Pancreas (tissue), 10 donors: ENCODE data around the gene KCNK7. TPM values are rescaled to one million over a fixed set of nuclear protein-coding genes. Genes with fewer than 3 reads are reported as not detected.

ENCODE experiments used
- ATAC-seq, 4 donors: fragments of 200-7000 bp; cut with Tn5 transposase; one replicate each; pipeline versions ENCODE4 v1.8.0 to v1.9.1; 2020; ENCODE audit warnings: mild to moderate bottlenecking in 4 of 4, moderate library complexity in 4 of 4
- DNase-seq, 6 donors: peaks; one replicate each; pipeline ENCODE4 v3.0.0-alpha.2; 2020
- FAIRE-seq: peaks from 2 replicates; lab custom pipeline; 2012; peaks lifted over from hg19 to GRCh38; lab: Jason Lieb, UNC
- H3K27ac ChIP-seq, 4 donors: fragments of 200-600 bp; sonication (generic); 1 replicate in 3 of 4; 2 replicates in 1 of 4; pipeline versions ENCODE4 v1.5.0 to v1.8.0; 2020
- H3K27me3 ChIP-seq, 4 donors: fragments of 200-600 bp; one replicate each; pipeline ENCODE4 v1.8.0; 2021
- H3K36me3 ChIP-seq, 3 donors: fragments of 200-600 bp; sonication (generic) in 1 of 3; one replicate each; pipeline versions ENCODE4 v1.5.0 to v1.8.0; 2020 to 2021
- H3K4me1 ChIP-seq, 3 donors: fragments of 200-600 bp; one replicate each; pipeline ENCODE4 v1.8.0; 2021
- H3K4me3 ChIP-seq, 4 donors: fragments of 200-600 bp; sonication (generic) in 2 of 4; one replicate each; pipeline versions ENCODE4 v1.5.0 to v1.8.0; 2020 to 2021
- H3K9me3 ChIP-seq, 4 donors: fragments of 200-600 bp; one replicate each; pipeline ENCODE4 v1.8.0; 2021
- CTCF ChIP-seq, 4 donors: fragments of 200-600 bp; sonication (generic) in 3 of 4; IDR thresholded peaks; one replicate each; pipeline versions ENCODE4 v1.5.0 to v1.8.0; 2021; ENCODE audit warnings: antibody characterized with exemption in 4 of 4
- WGBS, 2 donors: extraction: QIAGEN DNeasy Blood & Tissue Kit; methylation state at CpG; one replicate each; pipeline ENCODE4 v1.1.7; 2013; 5-methylcytosine and 5-hydroxymethylcytosine counted together
- intact Hi-C, 3 donors: fragments of 100-400 bp; cut with DNase I; formaldehyde crosslinking; loops; one replicate each; pipeline versions ENCODE4 v1.11.1 to v1.14.2; 2022
- polyA plus RNA-seq, 2 donors: library from polyadenylated mRNA; stranded (reverse); fragments of 200-250 nt; gene quantifications; one replicate each; pipeline ENCODE4 v1.2.3, GENCODE V29; 2013
- total RNA-seq, 6 donors: library from RNA; stranded (reverse); fragmentation: NEBNext Ultra II Directional in 4 of 6; extraction: Animal tissue kit (Norgen Biotek cat#: 25700) in 4 of 6; gene quantifications; one replicate each; pipeline versions ENCODE4 v1.2.1 to v1.2.4, GENCODE V29; 2021 to 2023
- donor health status: healthy with polysubstance abuse.
- donor health status: DM: no; HTN: no; CAD: no; lungs with moderate emphysema.
- donor health status: DM: no; HTN: no; CAD: no.
- donor health status: control.
- donor health status: control.
- donor health status: Bipolar disorder and iron deficiency.
- donor health status: DM: yes; HTN: yes; CAD: no.
- donor health status: DM: no; HTN: no; CAD: no.
- donor health status: DM: no; HTN: no; CAD: no.
- donor health status: DM: yes; HTN: yes; CAD: no.

KCNK7 gene
- total and polyA plus RNA-seq, 8 donors: 0.19 to 1.6 (median 0.84) TPM; not detected in 3

GRCh38 chr11:65557280-65558001 lies 38.2 kb downstream of the KCNK7 start:
- H3K27ac ChIP-seq: peak overlapping the region; percentile 86 to 95 (median 94)
- no peaks in the 10 kb centered on the region for H3K36me3 ChIP-seq
- TF ChIP-seq CTCF (IDR thresholded peaks at IDR 0.05): no peak
- no peaks in the 10 kb centered on the region for H3K27me3 ChIP-seq
- peak in 1 of 4 donors; percentile 2 for ATAC-seq
- intact Hi-C loops: no loop called here
- peak in 4 of 6 donors; percentile 24 to 79 (median 50) for DNase-seq
- 1 to 2% methylated on average over 29 to 47 of the region's 47 CpGs for WGBS, 2 donors
- H3K4me3 ChIP-seq: peak overlapping the region; percentile 26 to 59 (median 51)
- FAIRE-seq: no peak
- H3K4me1 ChIP-seq: peaks cover 8 to 32% (median 12%) of the 10 kb centered on the region in 3 donors
- no peaks in the 10 kb centered on the region for H3K9me3 ChIP-seq

- no peak for FAIRE-seq
Measured at GRCh38 chr11:65556470-65557279, 38.9 kb downstream of the KCNK7 start.

GRCh38 chr11:65555693-65556231 lies 39.8 kb downstream of the KCNK7 start:
- FAIRE-seq (no peak), ATAC-seq (peak in 1 of 4 donors; percentile 2), DNase-seq (peak in 2 of 6 donors; percentile 57 to 65)
- Histone ChIP-seq H3K4me1 (peaks cover 12 to 35% (median 12%) of the 10 kb centered on the region in 3 donors), H3K27me3 (no peaks in the 10 kb centered on the region), H3K36me3 (no peaks in the 10 kb centered on the region), H3K9me3 (no peaks in the 10 kb centered on the region), H3K4me3 (no peak overlapping the region), H3K27ac (peak overlapping the region in 1 of 4 donors; percentile 4)
- no peak for TF ChIP-seq CTCF (IDR thresholded peaks at IDR 0.05)
- WGBS, 2 donors: 54 to 58% methylated on average over 6 of the region's 6 CpGs
- intact Hi-C loops: no loop called here

More at GRCh38 chr11:65556470-65557279, 38.9 kb downstream of the KCNK7 start:
- intact Hi-C loops: no loop called here
- Histone ChIP-seq H3K27me3 (no peaks in the 10 kb centered on the region), H3K4me1 (peaks cover 12 to 35% (median 12%) of the 10 kb centered on the region in 3 donors), H3K27ac (peak overlapping the region; percentile 61 to 95 (median 90)), H3K36me3 (no peaks in the 10 kb centered on the region), H3K4me3 (peak overlapping the region; percentile 26 to 59 (median 51)), H3K9me3 (no peaks in the 10 kb centered on the region)
- WGBS, 2 donors: 70 to 73% methylated on average over 12 of the region's 12 CpGs
- no peak for TF ChIP-seq CTCF (IDR thresholded peaks at IDR 0.05)
- no peak for ATAC-seq
- DNase-seq: peak in 2 of 6 donors; percentile 26 to 40

GRCh38 chr11:65554842-65555430 lies 40.7 kb downstream of the KCNK7 start:
- no peak overlapping the region for H3K4me3 ChIP-seq
- intact Hi-C loops: no loop called here
- WGBS, 2 donors: 74 to 89% methylated on average over 4 of the region's 4 CpGs
- H3K36me3 ChIP-seq: no peaks in the 10 kb centered on the region
- TF ChIP-seq CTCF (IDR thresholded peaks at IDR 0.05): no peak
- no peaks in the 10 kb centered on the region for H3K9me3 ChIP-seq
- peak in 1 of 6 donors; percentile 64 for DNase-seq
- no peak for ATAC-seq
- H3K27me3 ChIP-seq: no peaks in the 10 kb centered on the region
- peaks cover 12 to 31% (median 12%) of the 10 kb centered on the region in 3 donors for H3K4me1 ChIP-seq
- H3K27ac ChIP-seq: no peak overlapping the region
- FAIRE-seq: no peak
